HL-60/S4 treated with retinoic acid at 250 ng/mL for 4 days and 3 days (cell line): ENCODE data around the gene PROB1.
"Not testable (repeated sequence)": the region's sequence is repeated elsewhere in the genome, so short reads cannot be mapped to it uniquely, and the experiment has no call there.

Experiments
- in situ Hi-C: fragments of 300-500 bp; cut with MboI; formaldehyde crosslinking; loops from 2 replicates; pipeline ENCODE4 v1.7.0; 2022; ENCODE audit warnings: low sequenced_read_pairs

PROB1 gene, protein sequence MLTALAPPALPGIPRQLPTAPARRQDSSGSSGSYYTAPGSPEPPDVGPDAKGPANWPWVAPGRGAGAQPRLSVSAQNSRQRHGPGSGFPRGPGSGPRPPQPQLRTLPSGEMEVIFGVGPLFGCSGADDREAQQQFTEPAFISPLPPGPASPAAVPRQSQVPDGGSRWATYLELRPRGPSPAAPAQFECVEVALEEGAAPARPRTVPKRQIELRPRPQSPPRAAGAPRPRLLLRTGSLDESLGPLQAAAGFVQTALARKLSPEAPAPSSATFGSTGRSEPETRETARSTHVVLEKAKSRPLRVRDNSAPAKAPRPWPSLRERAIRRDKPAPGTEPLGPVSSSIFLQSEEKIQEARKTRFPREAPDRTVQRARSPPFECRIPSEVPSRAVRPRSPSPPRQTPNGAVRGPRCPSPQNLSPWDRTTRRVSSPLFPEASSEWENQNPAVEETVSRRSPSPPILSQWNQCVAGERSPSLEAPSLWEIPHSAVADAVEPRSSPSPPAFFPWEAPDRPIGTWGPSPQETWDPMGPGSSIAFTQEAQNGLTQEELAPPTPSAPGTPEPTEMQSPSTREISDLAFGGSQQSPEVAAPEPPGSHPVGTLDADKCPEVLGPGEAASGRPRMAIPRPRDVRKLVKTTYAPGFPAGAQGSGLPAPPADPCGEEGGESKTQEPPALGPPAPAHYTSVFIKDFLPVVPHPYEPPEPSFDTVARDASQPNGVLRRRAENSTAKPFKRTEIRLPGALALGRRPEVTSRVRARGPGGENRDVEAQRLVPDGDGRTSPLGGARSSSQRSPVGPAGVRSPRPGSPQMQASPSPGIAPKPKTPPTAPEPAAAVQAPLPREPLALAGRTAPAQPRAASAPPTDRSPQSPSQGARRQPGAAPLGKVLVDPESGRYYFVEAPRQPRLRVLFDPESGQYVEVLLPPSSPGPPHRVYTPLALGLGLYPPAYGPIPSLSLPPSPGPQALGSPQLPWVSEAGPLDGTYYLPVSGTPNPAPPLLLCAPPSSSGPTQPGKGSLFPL

DNA sequence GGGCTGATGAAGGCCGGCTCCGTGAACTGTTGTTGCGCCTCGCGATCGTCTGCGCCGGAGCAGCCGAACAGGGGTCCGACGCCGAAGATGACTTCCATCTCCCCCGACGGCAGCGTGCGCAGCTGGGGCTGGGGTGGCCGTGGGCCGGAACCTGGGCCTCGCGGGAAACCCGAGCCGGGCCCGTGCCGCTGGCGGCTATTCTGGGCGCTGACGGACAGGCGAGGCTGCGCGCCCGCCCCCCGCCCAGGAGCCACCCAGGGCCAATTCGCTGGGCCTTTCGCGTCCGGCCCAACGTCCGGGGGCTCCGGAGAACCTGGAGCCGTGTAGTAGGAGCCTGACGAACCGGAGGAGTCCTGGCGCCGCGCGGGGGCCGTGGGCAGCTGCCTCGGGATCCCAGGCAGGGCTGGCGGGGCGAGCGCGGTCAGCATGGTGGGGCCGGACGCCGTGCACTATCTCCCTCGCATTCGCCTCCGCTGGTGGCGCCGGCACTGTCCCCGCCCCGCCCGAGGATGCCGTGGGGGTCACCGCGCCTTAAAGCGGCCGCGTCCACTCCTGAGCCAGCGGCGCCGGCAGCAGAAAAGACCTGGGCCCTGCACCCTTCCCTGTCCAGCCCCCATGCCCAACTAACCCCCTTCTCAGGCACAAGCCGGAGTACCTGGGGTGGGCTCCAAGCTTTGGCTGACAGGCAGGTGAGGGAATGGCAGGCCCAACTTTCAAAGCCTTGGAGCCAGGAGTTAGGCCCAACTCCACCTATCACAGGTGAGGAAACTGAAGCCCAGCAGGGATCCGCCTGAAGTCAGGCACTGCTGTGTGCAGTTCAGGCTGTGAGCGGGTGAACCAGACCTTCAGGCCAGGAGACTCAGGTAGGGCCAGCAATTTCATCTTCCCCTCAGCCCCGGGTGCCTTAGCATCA lies at the start of gene PROB1:
Gene PROB1, minus strand, starts transcription at position 451 of the 913 bp plus-strand sequence. Its CDS starts 23 bp downstream, at position 428.
- in situ Hi-C loops = no loop called here

DNA sequence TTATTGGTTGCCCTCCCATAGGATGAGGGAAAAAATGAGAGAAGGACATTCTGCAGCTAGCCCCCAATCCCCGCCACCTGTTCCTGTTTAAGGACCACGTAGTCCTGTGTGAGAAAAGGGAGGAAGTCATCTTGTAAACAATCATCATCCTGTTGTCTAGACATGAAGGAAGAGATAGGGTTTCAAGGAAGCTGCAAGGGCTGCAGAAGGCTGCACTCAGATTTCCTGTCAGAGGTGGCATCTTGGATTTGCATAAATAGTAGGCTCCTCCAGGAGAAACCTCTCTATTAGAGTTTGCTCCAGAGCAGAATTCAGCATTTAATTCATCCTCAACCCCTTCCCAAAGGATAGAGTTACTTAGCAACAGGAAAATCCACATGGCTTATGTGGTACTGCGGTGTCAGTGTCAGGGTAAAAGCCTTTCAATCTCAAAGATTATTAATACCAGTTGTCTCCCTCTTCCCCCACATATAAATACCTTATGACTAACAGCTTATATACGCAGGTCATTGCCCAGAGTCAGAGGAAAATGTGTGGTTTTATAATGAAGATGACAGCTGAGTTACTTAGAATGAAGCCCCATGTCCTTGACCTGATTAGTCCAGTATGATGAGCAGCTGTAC lies 49.0 kb upstream of the PROB1 start:
- in situ Hi-C loops = no loop called here

DNA sequence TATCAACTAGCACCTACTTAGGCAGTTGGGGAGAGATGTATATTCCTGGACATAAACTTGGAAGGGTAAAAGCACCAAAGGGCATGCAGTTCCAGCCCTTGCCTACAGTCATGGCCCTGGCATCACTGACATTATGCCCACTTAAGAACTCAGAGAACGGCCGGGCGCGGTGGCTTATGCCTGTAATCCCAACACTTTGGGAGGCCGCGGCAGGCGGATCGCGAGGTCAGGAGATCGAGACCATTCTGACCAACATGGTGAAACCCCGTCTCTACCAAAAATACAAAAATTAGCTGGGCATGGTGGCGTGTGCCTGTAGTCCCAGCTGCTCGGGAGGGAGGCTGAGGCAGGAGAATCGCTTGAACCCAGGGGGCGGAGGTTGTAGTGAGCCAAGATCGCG lies 45.5 kb upstream of the PROB1 start:
- in situ Hi-C loops = not testable (repeated sequence)

DNA sequence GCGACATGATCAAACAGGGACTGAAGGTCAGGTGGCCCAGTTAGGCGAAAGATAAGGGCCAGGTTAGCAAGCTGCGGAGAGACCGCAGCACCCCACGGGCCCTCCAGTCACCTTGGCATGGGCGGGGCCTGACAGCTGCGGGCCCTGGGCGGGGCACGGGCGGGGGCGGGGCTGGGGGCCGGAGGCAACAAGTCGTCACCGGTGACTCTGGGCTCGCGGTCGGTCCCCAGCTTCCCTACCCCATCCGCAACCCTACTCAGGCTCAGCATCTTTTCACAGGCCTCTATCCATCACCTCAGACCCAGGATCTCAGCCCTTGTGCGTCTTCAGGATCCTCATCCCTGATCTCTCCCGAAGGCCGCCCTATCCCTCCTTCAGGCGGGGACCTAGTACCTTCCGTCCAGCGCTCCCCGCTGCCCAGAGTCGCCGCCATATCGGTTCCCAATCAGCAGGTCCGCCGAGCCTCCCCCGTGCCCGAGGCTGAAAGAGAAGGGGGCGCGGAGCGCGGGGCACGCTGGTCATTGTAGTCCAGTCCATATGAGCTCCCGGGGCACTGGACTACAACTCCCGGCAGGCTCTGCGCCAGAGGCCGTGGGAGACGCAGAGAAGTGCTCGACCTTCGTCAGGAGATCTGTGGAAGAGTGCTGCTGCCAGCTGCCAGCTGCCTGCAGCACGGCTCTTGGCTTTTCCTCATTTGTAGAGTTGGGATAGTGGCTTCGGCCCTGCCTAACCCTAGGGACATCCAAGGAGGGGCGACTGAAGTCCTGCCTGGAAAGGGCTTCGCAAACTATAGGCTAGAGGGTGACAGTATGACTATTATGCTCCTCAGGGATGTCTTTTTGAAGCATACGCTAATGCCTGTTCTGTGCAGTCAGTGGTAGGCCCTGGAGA lies 44.4 kb upstream of the PROB1 start, which contains the start of gene DNAJC18:
Gene DNAJC18, minus strand, starts transcription at position 513 of the 891 bp plus-strand sequence. Its CDS starts 80 bp downstream, at position 433.
- in situ Hi-C loops = no loop called here

DNA sequence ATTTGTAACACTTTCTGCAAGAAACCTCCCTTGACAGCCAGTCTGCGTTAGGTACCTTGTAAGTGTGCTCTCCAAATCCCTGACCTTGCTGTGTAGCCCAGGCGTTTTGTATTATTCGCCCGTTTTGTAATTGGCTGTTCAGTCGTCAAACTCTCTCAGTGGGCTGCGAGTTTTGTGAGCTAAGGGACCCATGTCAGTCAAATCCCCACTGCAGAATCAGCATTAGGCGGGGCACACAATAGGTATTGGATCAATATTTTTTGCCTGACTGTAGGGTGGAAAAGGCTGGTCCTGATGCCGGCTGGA lies 43.8 kb upstream of the PROB1 start:
- in situ Hi-C loops = no loop called here

DNA sequence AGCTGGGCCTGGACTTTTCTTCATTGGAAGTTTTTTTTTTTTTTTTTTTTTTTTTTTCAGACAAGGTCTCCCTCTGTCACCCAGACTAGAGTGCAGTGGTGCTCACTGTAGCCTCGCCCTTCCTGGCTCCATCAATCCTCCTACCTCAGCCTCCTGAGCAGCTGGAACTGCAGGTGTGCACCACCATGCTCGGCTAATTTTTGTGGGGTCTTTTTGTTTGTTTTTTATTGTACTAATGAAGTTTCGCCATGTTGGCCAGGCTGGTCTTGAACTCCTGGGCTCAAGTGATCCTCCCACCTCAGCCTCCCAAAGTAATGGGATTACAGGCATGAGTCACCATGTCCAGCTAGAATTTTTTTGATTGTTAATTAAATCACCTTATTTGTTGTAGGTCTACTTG lies 40.8 kb upstream of the PROB1 start:
- in situ Hi-C loops = no loop called here

DNA sequence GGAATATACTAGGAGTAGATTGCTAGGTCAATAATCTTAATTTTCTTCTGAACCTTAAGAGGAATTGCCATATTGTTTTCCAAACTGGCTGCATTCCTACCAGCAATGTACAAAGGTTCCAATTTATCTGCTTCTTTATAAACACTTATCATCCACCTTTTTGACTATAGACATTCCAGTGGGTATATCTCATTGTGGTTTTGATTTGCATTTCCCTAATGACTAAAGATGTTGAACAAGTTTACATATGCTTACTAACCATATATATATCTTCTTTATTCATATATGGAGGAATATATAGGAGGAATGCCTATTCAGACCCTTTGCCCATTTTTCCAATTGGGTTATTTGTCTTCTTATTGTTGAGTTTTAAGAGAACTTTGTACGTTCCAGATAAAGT lies 36.8 kb upstream of the PROB1 start:
- in situ Hi-C loops = no loop called here

DNA sequence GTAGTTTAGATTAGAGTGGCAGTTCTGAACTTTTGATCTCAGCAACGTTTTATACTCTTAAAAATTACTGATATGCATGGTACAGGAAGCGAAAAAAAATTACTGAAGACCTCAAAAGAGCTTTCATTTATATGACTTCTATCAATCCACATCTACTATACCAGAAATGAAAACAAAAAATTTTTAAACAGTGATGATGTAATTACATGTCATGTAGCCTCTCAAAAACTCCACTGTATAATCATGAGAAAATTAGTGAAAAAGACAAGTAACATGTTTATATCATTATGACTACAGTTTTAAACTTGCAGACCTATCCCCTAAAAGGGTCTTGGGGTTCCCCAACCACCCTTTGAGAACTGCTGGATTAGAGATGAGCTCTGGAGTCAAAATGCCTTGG lies 35.1 kb upstream of the PROB1 start:
- in situ Hi-C loops = no loop called here

DNA sequence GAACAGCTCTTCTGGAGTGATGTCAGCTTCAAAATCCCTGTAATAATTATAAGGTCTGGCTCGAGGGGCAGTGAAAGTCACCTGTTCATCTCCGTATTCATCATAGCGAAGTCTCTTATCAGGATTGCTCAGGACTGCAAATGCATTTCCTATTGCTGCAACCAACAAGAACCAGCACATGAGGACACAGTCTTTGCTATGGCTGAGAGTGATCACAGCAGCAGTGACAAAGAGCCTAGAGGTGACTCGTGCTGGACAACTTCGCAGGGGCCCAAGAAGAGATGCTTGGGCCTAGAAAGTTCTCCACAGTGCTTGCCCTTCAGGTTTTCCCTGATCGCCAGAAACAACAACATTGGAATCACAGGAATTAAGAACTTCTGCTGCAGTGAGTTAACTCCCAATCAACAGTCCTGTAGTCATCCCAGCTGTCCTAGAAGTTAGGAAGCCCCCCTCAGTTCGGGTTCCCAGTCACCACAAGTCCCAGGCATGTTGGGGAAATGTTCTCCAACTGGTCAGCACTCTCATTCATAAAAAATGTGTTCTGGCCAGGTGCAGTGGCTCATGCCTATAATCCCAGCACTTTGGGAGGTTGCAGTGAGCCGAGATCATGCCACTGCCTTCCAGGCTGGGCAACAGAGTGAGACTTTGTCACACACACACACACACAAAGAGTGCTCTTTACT lies 31.4 kb upstream of the PROB1 start:
- in situ Hi-C loops = loop anchor here (10.0 kb wide), 1 partner anchor 88 kb away; no protein-coding TSS in a partner anchor

DNA sequence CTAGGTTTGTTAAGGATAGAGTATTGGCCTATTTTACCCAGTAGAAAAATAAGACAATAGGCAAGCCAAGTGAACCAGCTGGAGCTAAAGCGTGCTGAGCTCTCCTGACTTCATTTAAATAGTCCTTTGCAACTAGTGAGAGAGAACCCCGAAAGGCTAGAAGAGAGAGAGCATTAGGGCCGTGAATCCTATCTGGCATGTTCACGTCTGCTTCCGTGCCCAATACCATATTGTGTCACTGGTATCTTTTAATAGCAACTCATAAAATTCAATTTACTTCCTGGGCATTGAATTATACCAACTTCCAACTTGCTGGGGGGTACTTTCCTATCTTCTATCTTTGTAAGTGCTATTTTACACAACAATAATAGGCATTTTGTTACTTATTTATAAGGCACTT lies 30.6 kb upstream of the PROB1 start:
- in situ Hi-C loops = loop anchor here (10.0 kb wide), 1 partner anchor 89 kb away; no protein-coding TSS in a partner anchor

DNA sequence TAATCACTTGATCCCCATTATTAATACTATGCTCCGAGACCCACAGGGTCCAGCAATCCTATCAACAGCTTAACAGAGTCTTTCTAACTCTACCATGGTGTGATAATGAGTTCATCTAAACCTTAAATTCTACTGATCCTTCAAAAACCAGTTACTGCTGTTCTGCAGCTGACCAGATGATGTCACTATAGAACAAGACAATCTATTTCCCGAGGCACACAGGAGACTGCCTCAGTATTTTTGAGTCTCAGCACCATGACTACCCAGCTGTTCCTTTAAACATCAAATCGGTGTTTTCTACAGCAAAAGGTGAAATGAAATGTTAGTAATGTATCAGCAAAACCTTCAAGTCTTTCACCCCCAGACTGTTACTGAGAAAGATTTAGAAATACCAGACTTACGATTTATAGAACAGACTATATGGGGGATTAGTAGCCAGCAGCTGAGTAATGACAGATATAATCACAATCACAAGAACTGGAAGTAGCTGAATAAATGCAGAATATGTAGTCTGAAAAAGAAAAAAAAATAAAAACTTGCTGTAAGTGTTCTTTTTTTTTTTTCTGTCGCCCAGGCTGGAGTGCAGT lies 27.5 kb upstream of the PROB1 start:
- in situ Hi-C loops = loop anchor here (10.0 to 25.0 kb wide), 2 partner anchors 92 to 340 kb away; no protein-coding TSS in a partner anchor

DNA sequence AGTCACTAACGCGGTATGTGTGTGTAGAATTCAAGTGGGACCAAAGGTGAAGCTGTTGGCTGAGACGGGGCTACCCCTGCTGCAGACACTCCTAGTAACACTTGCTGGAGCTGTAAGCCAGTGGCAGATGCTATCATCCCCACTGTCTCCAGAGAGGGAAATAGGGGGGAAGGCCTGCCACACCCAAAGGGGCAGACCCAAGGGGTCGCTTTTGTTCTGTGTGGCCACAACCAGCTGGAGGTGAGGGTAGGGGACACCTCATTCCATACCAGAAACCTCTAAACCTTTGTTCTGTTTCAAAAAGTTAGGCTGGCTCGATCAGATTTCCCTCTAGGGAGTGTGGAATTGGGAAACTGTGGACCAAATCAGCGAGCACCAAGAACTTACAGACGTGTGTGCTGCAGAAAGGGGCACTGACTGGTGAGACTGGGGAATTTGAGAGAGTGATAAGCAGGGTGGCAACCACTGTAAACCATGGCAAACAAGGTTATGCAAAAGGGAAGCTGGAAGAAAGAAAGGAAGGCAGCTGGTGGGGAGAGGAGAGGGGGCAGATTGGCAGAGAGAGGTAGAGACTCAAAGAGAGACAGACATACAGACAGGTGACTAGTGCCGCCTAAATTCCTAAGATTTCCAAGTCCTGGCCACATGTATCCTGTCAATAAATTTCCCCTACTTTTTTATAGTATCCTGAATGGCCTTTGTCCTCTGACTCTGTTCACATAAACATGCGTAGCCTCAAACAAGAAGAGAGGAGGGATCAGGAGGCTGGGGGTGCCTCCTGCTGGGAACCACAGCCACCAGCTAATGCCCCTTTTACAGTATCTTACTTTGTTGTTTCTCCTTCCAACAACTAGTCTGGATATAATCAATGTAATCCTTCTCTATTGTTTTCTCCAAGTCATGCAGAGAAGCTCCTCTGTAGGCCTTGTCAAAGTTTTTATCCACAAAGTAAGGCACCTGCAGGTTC lies 24.6 kb upstream of the PROB1 start:
- in situ Hi-C loops = loop anchor here (10.0 to 25.0 kb wide), 2 partner anchors 95 to 343 kb away; no protein-coding TSS in a partner anchor

DNA sequence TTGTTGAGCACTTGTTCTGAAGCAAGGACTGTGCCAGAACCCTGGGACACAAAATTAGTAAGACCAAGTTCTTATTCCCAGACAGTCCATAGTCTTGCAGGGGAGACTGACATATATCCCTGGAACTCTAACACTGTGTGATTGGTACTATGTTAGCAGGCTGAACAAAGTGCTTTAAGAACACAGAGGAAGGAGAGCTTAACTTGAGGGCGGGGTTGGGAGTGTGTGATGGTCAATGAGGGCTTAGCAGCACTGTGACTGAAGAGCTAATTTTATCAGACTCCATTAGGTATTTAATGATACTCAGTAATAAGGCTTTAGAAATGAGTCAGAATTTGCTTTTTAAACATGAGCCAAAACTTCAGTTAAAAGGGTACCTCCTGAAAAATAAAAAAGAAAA lies 23.9 kb upstream of the PROB1 start:
- in situ Hi-C loops = loop anchor here (25.0 kb wide), 1 partner anchor 344 kb away; no protein-coding TSS in a partner anchor

DNA sequence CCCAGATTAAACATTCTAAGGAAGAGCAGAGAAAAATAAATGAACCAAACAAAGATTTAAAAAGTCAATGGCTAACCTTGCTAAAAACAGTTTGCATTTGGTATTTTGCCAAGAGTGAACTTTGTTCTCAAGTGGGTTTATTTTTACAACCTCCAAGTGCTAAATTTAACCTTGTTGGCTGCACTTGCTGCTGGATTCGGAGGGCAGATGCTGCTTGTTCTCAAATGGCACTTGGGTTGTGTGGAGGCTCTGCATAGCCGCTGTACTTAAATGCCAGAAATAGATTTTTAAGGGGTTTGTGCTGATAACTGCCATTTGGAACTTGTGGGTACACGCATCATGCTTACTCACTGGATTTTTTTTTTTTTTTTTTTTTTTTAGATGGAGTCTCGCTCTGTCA lies 22.3 kb upstream of the PROB1 start:
- in situ Hi-C loops = loop anchor here (25.0 kb wide), 1 partner anchor 345 kb away; no protein-coding TSS in a partner anchor

DNA sequence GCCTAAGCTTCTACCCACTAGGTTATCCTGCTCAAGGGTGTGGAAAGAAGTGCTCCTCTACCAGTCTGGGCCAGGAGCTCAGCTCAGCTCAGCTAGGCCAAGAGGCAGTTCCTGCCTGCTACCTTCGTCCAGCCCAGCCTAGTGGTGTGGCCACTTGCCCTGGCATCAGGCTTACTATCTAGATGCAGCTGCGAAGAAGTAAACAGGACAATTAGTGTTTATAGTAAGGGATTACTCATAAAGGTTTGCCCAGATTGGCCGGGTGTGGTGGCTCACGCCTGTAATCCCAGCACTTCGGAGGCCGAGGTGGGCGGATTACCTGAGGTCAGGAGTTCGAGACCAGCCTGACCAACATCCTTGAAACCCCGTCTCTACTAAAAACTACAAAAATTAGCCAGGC lies 21.7 kb upstream of the PROB1 start:
- in situ Hi-C loops = loop anchor here (25.0 kb wide), 1 partner anchor 346 kb away; no protein-coding TSS in a partner anchor

DNA sequence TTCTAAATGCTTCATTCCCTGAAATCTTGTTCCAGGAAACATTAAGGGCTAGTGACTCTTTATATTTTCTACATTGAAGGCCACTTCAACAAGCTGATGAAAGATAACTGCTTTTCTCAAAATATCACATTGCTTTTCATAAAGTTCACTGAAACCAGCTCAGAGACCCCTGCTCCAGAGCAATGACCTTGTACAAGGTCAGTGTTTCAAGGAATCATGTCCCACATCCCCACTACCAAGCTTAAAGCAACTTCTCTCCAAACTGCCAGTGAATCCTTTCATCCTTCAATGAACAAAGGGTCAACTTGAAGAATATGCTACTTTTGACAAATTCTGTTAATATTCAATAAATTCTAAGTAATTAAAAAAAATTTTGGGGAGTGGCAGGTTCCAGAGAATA lies 21.0 kb upstream of the PROB1 start:
- in situ Hi-C loops = loop anchor here (25.0 kb wide), 1 partner anchor 346 kb away; no protein-coding TSS in a partner anchor
